GM21737 (cell line): ENCODE results near the gene FAXDC2.

ENCODE experiments used
- ATAC-seq: cut with Tn5 transposase; IDR thresholded peaks from one replicate; pipeline ENCODE4 v1.9.1; 2021; ENCODE audit warnings: mild to moderate bottlenecking, moderate library complexity; ENCODE audit not compliant: unreplicated experiment

Gene FAXDC2, protein sequence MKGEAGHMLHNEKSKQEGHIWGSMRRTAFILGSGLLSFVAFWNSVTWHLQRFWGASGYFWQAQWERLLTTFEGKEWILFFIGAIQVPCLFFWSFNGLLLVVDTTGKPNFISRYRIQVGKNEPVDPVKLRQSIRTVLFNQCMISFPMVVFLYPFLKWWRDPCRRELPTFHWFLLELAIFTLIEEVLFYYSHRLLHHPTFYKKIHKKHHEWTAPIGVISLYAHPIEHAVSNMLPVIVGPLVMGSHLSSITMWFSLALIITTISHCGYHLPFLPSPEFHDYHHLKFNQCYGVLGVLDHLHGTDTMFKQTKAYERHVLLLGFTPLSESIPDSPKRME

GRCh38 chr5:154850255-154851062, at the start of gene FAXDC2:
Gene FAXDC2, minus strand, starts transcription at chr5:154850603. Its CDS starts 12,425 bp downstream, at chr5:154838178.
- no peak for ATAC-seq

- no peak for ATAC-seq
Measured at GRCh38 chr5:154900066-154900465, 49.7 kb upstream of the FAXDC2 start.

DNA sequence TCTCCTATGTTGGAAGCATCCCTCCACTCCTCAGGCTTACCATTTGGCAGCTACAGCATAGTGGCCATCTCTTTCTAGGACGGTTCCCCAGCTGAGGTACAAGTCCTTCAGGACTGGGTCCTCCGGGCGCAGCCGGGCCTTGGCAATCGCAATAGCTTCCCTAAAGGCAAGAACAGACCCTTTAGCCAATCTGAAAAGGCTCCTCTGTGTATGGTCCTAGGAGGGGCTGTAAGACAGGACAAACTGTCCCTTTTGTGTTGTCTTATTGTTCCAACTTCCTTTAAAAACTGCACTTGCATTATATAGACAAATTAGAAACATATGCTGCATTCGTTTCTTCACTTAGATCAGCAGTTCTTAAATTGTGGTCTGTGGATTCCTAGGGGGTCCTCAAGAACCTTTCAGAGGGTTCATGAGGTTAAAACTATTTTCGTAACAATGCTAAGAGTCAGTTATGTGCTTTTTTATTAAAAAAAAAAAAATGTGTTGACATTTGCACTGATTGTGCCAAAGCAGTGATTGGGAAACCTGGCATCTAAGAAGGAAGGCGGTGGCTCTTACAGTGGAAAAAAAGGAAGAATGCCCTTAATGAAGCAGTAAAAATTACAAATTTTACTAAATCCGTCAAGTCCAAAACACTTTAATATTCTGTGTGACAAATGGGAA, 48.9 kb upstream of the FAXDC2 start:
- no peak for ATAC-seq

GRCh38 chr5:154898210-154898609, 47.8 kb upstream of the FAXDC2 start:
- ATAC-seq = no peak

DNA sequence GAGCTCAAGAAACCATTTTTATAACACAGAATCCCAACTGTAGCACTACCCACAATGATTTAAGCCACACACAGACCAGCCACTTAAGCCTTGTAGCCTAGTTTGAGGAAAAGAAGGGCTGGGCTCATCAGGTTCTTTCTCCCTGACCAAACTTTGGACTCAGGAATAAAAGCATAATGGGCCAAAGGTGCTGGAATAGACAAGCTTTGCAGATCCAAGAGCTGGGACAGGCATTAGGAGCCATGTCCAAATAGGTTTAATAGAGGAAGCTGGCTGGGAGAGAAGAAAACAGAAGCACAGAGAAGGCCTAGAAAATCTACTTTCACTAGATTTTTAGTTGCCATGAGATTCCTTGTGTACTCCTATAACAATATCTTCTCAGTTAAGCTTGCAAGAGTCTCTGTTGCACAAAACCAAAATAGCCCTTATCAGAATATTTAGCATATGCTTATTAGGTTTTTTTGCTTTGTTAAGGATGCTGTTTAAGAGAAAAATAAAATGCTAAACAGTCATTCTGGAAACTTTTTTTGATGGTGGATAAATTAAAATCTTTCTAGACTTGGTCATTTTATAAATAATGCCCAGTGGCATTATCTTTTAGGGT, 46.3 kb upstream of the FAXDC2 start:
- no peak for ATAC-seq

DNA sequence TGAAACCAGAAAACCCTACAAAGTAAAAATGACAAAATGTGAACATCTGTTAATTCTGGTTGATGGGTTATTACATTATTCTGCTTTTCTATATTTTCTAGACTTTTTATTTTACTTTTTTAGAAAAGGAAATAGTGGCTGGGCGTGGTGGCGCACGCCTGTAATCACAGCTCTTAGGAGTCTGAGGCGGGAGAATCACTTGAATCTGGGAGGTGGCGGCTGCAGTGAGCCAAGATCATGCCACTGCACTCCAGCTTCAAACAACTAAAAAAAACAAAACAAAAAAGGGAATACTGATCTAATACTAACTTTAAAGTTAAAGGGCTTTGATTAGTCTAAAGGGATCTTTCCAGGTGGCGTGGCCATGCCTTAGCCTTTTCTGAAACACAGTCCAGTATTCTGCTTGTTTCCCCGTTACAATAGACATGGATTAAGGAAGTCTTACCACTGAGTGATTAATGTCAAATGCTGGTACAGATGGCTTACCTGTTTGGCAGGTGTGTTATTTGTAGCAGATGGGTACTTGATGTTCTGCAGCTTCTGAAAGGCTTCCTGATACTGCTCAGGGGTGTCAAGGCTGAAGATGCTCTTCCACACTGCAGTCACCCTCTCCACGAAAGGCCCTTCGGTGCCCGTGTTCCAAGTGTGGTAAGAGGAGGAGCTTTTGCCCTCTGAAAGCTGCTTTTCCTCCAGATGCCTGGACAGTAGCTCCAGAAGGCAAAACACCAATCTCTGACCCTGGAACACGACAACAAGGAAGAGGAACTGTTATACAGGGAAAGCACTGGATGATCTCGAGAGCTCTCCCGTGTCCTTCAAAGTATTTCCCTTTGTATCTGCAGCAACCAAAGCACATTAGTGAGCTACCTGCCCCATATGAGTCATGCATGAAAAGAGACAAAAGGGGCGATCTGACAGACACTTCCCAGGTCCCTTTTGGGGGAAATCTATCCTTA, 45.5 kb upstream of the FAXDC2 start:
- no peak for ATAC-seq

- no peak for ATAC-seq
Measured at GRCh38 chr5:154893381-154893780, 43.0 kb upstream of the FAXDC2 start.

- ATAC-seq = no peak
Measured at GRCh38 chr5:154892369-154892771, 42.0 kb upstream of the FAXDC2 start.

GRCh38 chr5:154885439-154885838, 35.0 kb upstream of the FAXDC2 start:
- ATAC-seq = no peak

GRCh38 chr5:154884424-154884823, 34.0 kb upstream of the FAXDC2 start:
- no peak for ATAC-seq

GRCh38 chr5:154881986-154882385, 31.6 kb upstream of the FAXDC2 start:
- no peak for ATAC-seq

- ATAC-seq = no peak
Measured at GRCh38 chr5:154878642-154879335, 28.4 kb upstream of the FAXDC2 start.

DNA sequence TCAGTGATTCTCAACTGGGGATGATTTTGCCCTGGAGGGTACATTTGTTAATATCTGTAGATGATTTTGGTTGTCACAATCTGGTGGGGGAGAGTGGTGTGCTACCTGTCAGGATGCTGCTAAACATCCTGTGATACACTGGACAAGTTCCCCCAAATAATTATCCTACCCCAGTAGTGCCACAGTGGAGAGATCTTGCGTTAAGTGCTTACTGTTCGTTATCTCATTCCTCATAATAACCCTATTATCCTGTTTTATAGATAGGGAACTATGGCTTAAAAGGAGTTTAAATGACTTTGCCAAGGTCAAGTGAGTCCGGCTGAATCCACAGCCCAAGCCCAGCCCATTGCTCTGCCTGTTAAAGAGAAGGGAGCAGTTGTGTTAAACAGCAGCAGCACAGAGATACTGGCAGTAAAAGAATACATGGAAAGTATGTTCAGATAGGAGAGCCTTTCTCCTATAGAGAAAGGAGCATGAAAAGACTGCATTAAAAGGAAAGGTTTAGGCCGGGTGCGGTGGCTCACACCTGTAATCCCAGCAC, 23.5 kb upstream of the FAXDC2 start:
- ATAC-seq = no peak

- no peak for ATAC-seq
Measured at GRCh38 chr5:154871734-154872133, 21.3 kb upstream of the FAXDC2 start.

DNA sequence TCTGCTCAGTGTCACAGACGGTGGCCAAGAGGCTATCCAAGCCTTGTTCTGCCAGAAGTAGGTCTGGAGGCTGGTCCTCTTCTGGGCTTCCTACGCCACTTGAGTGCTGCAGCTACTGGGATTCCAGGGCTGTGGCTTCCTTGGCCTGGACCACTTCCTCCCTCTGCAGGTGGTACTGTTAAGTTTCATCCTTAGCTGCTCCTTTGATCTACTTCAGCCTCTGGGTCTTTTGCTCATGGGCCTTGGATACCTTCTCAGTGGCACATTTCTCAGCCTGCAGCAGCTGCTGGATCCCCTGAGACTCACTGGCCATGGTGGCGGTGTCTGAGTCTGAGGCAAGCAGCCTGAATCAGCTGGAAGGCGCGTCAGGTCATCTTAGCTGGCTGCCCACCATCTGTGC, 18.3 kb upstream of the FAXDC2 start:
- ATAC-seq = no peak

GRCh38 chr5:154866841-154867240, 16.4 kb upstream of the FAXDC2 start:
- ATAC-seq = no peak

DNA sequence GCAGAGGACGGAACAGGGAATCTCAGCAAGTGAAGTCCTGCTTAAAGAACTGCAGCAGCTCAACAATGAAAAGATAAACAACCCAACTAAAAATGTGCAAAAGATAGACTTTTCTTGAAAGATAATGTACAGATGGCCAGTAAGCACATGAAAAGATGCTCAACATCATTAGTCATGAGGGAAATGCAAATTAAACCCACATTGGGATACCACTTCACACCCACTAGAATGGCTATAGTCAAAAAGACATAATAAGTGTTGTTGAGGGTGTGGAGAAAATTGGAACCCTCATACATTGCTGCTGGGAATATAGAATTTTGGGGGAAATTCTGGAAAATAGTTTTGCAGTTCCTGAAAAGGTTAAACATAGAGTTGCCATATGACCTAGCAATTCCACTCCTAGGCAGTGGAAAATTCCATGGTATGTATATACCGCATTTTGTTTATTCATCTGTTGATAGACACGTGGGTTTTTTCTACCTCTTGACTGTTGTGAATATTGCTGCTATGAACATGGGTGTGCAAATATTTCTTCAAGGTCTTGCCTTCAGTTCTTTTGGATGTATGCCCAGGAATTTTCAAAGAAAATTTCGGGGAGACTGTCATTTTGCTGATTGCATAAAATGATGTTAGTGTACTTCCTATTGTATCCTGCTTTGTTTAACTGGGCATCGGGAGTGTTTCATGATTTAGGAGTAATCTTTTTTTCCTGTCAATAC, 15.2 kb upstream of the FAXDC2 start:
- ATAC-seq = no peak

DNA sequence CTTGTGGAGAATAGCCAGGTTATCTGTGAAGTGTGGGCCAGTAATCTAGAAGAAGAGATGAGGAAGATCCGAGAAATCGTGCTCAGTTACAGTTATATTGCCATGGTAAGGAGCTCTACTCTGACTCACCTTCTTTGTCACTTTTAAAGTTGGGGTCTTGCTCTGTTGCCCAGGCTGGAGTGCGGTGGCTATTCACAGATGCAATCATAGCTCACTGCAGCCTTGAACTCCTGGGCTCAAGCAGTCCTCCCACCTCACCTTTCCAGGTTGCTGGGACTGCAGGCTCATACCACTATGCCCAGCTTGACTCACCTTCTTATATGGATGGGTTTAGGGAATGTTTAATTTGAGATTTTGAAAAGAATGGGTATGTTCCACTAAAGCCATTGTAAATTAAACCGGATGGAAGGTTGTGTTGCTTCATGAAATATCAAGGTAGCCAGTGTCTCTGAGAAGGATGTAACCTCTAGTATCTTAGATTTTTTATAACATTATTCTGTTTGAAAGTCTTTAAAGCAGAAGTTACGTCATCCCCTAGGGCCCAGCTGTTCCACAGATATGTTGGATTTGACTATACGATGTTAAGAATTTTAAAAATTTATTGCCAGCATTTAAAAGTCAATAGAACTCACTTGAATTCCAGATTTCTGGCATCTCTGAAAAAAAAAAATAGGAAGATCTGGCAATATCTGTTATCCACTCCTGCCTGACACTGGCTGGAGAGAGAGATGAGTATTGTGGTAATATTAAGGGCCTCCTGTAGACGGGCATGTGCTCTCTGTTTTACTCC, 13.1 kb upstream of the FAXDC2 start:
- ATAC-seq = no peak
